ENCODE data around the gene NR2F1-AS1. TPM values are rescaled to one million over a fixed set of nuclear protein-coding genes. Genes with fewer than 3 reads are reported as not detected.

Gene NR2F1-AS1
- total RNA-seq, 2 donors from 2014 or later: 11.9 to 12.4 TPM

DNA sequence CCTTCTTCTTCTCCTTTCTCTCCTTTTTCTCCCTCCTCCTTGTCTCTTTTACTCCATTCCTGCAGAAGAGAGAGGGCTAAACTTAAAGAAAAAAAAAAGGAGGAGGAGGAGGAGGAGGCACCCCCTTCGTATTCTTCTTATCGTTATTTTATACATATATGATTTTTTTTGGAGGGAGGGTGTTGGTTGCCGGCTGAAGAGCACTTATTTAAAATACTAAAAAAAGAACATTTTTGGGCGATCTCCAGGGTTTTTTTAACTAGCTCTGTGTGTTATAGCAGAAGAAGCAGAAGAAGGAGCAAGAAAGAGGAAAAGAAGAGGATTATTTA, 2.4 kb upstream of the NR2F1-AS1 start:
- H3K4me1 ChIP-seq (replicated peaks): no peaks in the 10 kb centered on the region
- TF ChIP-seq, protein P1, sequence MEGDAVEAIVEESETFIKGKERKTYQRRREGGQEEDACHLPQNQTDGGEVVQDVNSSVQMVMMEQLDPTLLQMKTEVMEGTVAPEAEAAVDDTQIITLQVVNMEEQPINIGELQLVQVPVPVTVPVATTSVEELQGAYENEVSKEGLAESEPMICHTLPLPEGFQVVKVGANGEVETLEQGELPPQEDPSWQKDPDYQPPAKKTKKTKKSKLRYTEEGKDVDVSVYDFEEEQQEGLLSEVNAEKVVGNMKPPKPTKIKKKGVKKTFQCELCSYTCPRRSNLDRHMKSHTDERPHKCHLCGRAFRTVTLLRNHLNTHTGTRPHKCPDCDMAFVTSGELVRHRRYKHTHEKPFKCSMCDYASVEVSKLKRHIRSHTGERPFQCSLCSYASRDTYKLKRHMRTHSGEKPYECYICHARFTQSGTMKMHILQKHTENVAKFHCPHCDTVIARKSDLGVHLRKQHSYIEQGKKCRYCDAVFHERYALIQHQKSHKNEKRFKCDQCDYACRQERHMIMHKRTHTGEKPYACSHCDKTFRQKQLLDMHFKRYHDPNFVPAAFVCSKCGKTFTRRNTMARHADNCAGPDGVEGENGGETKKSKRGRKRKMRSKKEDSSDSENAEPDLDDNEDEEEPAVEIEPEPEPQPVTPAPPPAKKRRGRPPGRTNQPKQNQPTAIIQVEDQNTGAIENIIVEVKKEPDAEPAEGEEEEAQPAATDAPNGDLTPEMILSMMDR (IDR thresholded peaks at IDR 0.05): no peak
- no peak for TF ChIP-seq POLR2AphosphoS5 (IDR thresholded peaks at IDR 0.05)
- TF ChIP-seq POLR2A (IDR thresholded peaks at IDR 0.05): no peak
- intact Hi-C loops (cut with DNase I): loop anchor here (5.0 kb wide), 4 partner anchors 51 to 896 kb away; no protein-coding TSS in a partner anchor
- H3K4me3 ChIP-seq: peak overlapping the region; percentile 56
- H3K9me3 ChIP-seq: no peaks in the 10 kb centered on the region
- H3K36me3 ChIP-seq: no peaks in the 10 kb centered on the region
- DNase-seq (ENCODE audit: low spot score): no peak
- WGBS: 3% methylated on average over 4 of the region's 4 CpGs
- H3K27ac ChIP-seq: peak overlapping the region; percentile 68 to 79
- peaks cover 2% of the 10 kb centered on the region for H3K27me3 ChIP-seq (replicated peaks; ENCODE audit: insufficient read depth)

DNA sequence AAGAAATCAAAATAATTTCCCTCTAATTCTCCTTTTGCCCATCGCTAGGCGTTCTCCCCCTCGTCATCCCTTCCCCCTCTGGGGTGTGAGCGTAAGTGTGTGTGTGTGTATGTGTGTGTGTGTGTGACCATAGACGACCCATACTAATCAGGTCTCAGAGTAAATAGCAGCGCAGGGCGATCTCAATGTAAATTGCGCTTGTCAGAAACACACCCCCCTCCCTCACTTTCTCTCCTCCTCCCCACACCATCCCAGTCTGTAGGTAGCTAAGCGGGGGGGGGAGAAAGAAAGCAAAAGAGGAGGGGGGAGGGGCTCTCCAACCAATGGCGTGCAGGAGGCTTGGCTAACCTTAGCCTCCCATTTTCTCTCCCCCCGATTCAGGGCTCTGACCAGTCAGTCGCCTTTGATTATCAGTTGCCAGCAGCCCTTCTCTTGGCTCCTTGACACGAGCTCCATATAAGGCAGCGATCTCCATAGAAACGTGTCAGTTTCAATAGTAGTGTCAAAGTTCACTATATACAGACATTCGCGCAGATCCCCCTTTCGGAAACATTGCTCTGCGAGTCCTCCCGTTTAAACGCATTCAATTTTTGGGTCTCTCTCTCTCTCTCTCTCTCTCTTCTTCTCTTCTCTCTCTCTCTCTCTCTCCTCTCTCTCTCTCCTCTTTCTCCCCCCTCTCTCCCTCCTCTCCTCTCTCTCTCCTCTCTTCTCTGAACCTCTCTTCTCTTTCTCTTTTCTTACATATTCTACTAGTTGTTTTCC, 1.8 kb upstream of the NR2F1-AS1 start, which contains the start of gene NR2F1:
TSS of gene NR2F1 (plus strand) at position 546 of the 762 bp plus-strand sequence. CDS start 1,802 bp downstream, outside the sequence.
- H3K9me3 ChIP-seq: no peaks in the 10 kb centered on the region
- 6% methylated on average over 21 of the region's 21 CpGs for WGBS
- TF ChIP-seq POLR2AphosphoS5 (IDR thresholded peaks at IDR 0.05) (peak; percentile 28), POLR2A (IDR thresholded peaks at IDR 0.05) (no peak)
- TF ChIP-seq, protein P1 (IDR thresholded peaks at IDR 0.05): peak in 2 of 4 experiments; percentile 90 to 94
- no peaks in the 10 kb centered on the region for H3K27me3 ChIP-seq (replicated peaks; ENCODE audit: insufficient read depth)
- H3K4me1 ChIP-seq (replicated peaks): no peaks in the 10 kb centered on the region
- no peaks in the 10 kb centered on the region for H3K36me3 ChIP-seq
- DNase-seq (ENCODE audit: low spot score): no peak
- peak within 1 kb of the TSS; percentile 68 to 79 for H3K27ac ChIP-seq
- intact Hi-C loops (cut with DNase I): loop anchor here (5.0 kb wide), 4 partner anchors 51 to 896 kb away; no protein-coding TSS in a partner anchor
- peak within 1 kb of the TSS; percentile 56 for H3K4me3 ChIP-seq

DNA sequence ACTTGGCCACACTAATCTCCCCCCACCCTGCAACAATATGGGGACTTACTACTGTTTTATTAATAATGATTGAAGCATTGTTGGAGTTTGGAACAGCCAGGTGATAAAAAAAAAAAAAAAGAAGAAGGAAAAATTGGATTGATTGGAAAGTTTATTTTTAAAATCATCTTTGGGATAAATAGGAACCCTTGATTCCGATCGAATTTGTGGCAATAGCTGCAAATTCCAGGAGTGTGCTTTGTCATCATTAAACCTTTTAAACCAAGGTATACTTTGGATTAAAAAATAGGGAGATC, 1.1 kb upstream of the NR2F1-AS1 start:
- peak overlapping the region in 1 of 2 donors; percentile 56 for H3K4me3 ChIP-seq
- no peaks in the 10 kb centered on the region for H3K4me1 ChIP-seq (replicated peaks)
- H3K27ac ChIP-seq: peak overlapping the region; percentile 68 to 79
- H3K27me3 ChIP-seq (replicated peaks; ENCODE audit: insufficient read depth): no peaks in the 10 kb centered on the region
- TF ChIP-seq POLR2A (IDR thresholded peaks at IDR 0.05): no peak
- TF ChIP-seq, protein P1 (IDR thresholded peaks at IDR 0.05): no peak
- no peak for TF ChIP-seq POLR2AphosphoS5 (IDR thresholded peaks at IDR 0.05)
- WGBS: 4% methylated on average over 2 of the region's 2 CpGs
- no peaks in the 10 kb centered on the region for H3K36me3 ChIP-seq
- no peaks in the 10 kb centered on the region for H3K9me3 ChIP-seq
- intact Hi-C loops (cut with DNase I): loop anchor here (5.0 kb wide), 4 partner anchors 50 to 895 kb away; no protein-coding TSS in a partner anchor
- DNase-seq (ENCODE audit: low spot score): no peak

DNA sequence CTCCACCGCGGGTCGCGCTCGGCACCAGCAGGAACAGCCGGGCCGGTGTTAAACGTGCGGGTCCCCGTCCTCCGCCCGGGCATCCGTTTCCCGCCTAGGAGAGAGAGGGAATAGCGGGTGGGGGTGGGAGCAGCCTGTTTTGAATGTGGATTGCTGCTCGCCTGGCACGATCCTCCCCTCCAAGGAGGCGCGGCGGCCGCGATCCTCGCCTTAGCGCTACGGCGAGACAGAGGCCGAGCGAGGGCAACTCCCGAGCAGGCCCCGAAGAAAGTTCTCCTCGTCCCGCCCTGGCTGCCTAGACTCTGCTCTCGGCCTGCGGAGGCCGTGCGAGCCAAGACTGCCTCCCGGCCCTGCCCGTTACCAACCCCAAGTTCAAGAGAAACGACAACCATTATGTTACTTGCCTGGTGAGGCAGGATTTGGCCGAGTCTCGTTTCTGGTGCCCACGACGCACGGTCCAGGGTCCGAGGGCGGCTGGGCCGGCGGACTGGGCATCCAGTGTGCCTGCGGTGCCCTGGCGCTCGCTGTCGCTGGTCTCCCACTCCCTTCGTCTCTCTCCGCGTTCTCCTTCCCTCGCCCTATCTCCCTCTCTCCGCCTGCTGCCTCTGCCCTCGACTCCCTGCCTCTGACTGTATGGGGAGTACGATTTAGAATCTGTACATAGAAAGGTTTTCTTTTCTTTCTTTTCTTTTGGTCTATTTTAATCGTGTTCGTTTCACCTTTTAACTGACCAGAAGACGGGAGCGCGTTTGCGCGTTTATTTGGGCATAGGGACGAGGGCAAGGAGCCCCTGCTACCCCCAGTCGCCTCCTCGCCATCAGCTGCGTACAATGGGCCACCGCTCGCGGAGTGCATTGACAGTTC, 724 bp downstream of the NR2F1-AS1 start:
- intact Hi-C loops (cut with DNase I): loop anchor here (5.0 kb wide), 4 partner anchors 48 to 893 kb away; no protein-coding TSS in a partner anchor
- Histone ChIP-seq H3K27ac (peak overlapping the region; percentile 81 to 89), H3K27me3 (replicated peaks; ENCODE audit: insufficient read depth) (no peaks in the 10 kb centered on the region), H3K4me3 (peak overlapping the region; percentile 45 to 56), H3K9me3 (no peaks in the 10 kb centered on the region), H3K36me3 (no peaks in the 10 kb centered on the region), H3K4me1 (replicated peaks) (no peaks in the 10 kb centered on the region)
- TF ChIP-seq, protein P1 (IDR thresholded peaks at IDR 0.05): no peak
- no peak for TF ChIP-seq POLR2AphosphoS5 (IDR thresholded peaks at IDR 0.05)
- TF ChIP-seq POLR2A (IDR thresholded peaks at IDR 0.05): no peak
- 2% methylated on average over 73 of the region's 73 CpGs for WGBS
- no peak for DNase-seq (ENCODE audit: low spot score)

All from prostate gland (tissue), 2 donors.